ENCODE data around the gene HS3ST1.

GRCh38 chr4:11428231-11428898 is at the start of gene HS3ST1:
- no peak for TF ChIP-seq CTCF (IDR thresholded peaks at IDR 0.05)
- TF ChIP-seq POLR2A (IDR thresholded peaks at IDR 0.05), result no peak
